Measurements from ENCODE around the gene RBM33.
A peak's percentile ranks its signal among the peaks of the same experiment; 100 is the strongest.
"Not testable (repeated sequence)": the region's sequence is repeated elsewhere in the genome, so short reads cannot be mapped to it uniquely, and the experiment has no call there.

Gene RBM33

DNA sequence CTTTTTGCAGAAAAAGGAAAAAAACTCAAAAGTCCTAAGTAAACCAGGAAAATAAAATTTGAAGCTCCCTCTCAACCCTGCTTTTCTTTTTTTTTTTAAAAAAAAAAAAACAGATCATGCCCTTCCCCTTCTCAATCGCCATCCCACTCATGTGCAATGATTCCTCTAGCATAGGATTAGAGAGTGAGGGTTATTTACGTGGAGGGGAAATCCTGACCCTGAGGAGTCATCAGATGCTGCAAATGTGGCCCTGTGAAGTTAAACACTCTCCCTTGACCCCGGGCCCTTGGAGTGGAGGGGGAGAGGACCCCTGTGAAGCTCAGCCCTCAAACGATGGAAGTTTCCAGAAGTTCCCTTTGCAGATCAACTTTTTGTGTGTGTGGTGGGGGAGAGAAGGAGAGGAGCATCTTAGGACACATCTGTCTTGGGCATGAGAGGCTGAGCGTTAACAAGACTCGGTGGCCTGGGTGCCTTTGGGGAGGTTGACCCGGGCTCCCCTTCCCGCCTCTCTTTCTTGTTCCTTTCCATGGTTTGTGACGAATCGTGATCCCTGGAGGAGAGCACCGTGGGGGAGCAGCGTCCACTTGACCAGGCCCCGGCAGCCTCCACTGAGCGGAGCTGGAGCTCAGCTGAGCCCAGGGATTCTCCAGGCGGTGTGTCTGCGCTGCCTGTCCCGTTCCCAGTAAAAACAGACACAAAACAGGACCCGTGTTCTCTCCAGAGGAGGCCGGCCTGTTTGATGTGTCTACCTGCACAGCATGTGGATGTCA, 169.3 kb downstream of the RBM33 start:
- TF ChIP-seq SUZ12 (IDR thresholded peaks at IDR 0.05; ENCODE audit: extremely low read depth, insufficient read depth, insufficient read length) = no peak
- TF ChIP-seq YY1 (IDR thresholded peaks at IDR 0.05; ENCODE audit: insufficient read depth, insufficient read length) = no peak
- no peak for TF ChIP-seq ZNF274 (IDR thresholded peaks at IDR 0.05; ENCODE audit: low read depth, low read length)
- Histone ChIP-seq H3K9ac (ENCODE audit: insufficient read length, low read depth) (no peak overlapping the region), H3K27me3 (ENCODE audit: insufficient read depth, insufficient read length) (peaks cover 65% of the 10 kb centered on the region), H3K4me3 (ENCODE audit: insufficient read length, low read depth) (no peak overlapping the region), H3K9me3 (ENCODE audit: insufficient read depth, low read length) (peaks cover 11% of the 10 kb centered on the region; the same call in 1 of the 2 replicates), H3K4me1 (ENCODE audit: insufficient read depth, insufficient read length) (no peaks in the 10 kb centered on the region), H3K36me3 (ENCODE audit: insufficient read depth, insufficient read length, low read length) (no peaks in the 10 kb centered on the region)
- DNase-seq (ENCODE audit: low read depth, low spot score) = no peak

DNA sequence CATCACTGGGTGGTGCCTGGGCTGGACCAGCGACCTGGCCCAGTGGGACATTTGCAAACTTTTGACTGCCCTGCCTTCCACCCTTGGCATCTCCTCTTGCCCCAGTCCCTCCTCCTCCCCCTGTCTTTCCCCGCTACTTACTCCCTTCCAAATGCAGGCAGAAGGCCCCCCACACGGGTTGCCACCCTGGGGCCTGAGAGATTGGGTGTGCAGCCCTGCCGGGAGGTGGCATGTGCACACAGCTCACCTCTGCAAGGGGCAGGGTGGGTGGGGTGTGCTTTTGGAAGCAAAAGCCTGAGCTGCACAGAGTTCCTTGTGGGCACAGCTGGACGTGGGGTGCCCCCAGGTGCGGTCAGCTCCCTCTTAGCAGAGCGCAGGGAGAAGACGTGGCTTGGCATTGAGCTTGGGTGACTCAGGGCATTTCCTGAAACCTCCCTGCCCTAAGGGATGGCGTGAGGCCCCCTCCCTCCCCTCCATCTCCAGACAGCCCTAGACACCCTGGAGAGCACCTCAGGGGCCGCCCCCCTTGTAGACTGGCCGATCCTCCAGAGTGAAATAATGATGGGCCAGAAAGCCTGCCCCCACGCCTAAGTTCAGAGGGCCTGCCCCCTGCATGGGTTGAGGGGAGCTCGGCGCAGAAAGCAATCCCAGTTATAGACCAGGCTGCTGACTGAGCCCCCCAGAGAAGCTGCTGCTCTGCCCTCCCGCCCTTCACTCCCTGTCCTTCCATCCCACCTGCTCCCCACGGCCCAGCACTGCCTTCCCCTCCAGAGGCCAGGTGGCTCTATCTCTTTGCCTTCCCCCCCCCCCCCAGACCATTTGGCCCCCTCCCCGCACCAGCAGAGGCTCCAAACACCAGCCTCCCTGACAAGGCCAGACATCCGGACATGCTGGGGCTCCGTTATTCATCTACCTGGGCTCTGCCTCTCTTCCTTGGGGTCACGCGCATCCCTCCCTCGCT, 170.1 kb downstream of the RBM33 start:
- Histone ChIP-seq H3K9me3 (ENCODE audit: insufficient read depth, low read length) (peaks cover 11% of the 10 kb centered on the region; the same call in 1 of the 2 replicates), H3K4me1 (ENCODE audit: insufficient read depth, insufficient read length) (no peaks in the 10 kb centered on the region), H3K4me3 (ENCODE audit: insufficient read length, low read depth) (no peak overlapping the region), H3K9ac (ENCODE audit: insufficient read length, low read depth) (no peak overlapping the region), H3K36me3 (ENCODE audit: insufficient read depth, insufficient read length, low read length) (no peaks in the 10 kb centered on the region), H3K27me3 (ENCODE audit: insufficient read depth, insufficient read length) (peaks cover 56% of the 10 kb centered on the region)
- no peak for DNase-seq (ENCODE audit: low read depth, low spot score)
- TF ChIP-seq YY1 (IDR thresholded peaks at IDR 0.05; ENCODE audit: insufficient read depth, insufficient read length) (no peak), SUZ12 (IDR thresholded peaks at IDR 0.05; ENCODE audit: extremely low read depth, insufficient read depth, insufficient read length) (no peak), ZNF274 (IDR thresholded peaks at IDR 0.05; ENCODE audit: low read depth, low read length) (no peak)

DNA sequence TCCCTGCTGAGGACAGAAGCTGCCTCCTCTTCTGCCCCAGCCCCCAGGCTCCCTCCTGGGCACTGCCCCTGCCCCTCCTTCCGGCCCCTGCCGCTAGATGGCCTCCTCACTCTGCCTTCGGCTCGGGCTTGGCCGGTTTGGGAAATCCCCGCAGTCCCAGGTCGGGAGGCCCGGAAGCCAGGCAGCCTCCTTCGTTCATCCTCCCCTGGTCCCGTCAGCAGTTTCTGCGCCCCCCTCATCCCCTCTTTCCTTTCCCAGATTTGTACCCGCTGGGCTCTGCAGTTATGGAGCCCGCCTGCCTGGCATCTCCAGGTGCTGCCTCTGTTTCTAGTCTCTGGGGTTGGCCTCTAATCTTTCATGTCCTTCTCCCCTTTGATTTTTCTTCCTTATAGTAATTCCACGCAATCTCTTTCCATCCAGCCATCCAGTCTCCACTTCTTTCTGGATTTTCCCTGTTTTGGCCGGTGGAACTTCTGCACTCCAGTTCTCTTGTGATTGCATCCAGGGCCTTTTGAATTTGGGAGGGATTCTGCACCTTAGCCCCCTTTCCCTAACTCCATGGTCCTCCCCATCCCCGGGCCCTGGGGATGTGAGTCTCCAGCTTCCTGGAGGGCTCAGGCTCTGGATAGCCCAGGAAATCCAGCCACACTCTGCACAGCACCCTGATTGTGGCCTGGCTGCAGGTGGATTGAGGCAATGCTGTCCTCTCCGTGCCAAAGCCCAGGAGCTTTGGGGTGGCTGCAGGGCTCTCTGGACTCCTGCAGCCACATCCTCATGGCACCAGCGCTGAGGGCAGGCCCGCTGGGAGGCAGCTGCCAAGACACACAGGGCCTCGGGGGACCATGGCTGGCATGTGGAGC, 171.1 kb downstream of the RBM33 start:
- Histone ChIP-seq H3K4me3 (ENCODE audit: insufficient read length, low read depth) (no peak overlapping the region), H3K4me1 (ENCODE audit: insufficient read depth, insufficient read length) (peaks cover 3% of the 10 kb centered on the region), H3K9ac (ENCODE audit: insufficient read length, low read depth) (peak overlapping the region; percentile 42), H3K9me3 (ENCODE audit: insufficient read depth, low read length) (peaks cover 11% of the 10 kb centered on the region; the same call in 1 of the 2 replicates), H3K36me3 (ENCODE audit: insufficient read depth, insufficient read length, low read length) (no peaks in the 10 kb centered on the region), H3K27me3 (ENCODE audit: insufficient read depth, insufficient read length) (peaks cover 46% of the 10 kb centered on the region)
- DNase-seq (ENCODE audit: low read depth, low spot score) = no peak
- TF ChIP-seq YY1 (IDR thresholded peaks at IDR 0.05; ENCODE audit: insufficient read depth, insufficient read length) (no peak), ZNF274 (IDR thresholded peaks at IDR 0.05; ENCODE audit: low read depth, low read length) (no peak), SUZ12 (IDR thresholded peaks at IDR 0.05; ENCODE audit: extremely low read depth, insufficient read depth, insufficient read length) (no peak)

DNA sequence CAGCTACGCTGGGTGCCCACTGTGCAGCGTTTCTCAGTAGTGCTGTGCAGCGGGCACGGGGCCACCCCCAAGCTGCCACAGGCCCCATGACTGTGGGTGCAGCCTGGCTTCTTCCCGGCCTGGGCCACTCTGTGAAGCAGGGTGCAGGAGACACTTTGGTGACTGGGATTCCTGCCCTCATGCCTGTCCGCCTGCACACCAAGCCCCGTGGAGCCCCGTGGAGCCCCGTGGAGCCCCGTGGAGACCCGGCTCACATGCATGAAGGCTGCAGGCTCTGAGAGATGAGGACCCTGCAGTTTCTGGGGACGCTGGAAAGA, 171.7 kb downstream of the RBM33 start:
- Histone ChIP-seq H3K36me3 (ENCODE audit: insufficient read depth, insufficient read length, low read length) (no peaks in the 10 kb centered on the region), H3K27me3 (ENCODE audit: insufficient read depth, insufficient read length) (peaks cover 41% of the 10 kb centered on the region), H3K4me3 (ENCODE audit: insufficient read length, low read depth) (no peak overlapping the region), H3K9ac (ENCODE audit: insufficient read length, low read depth) (no peak overlapping the region), H3K9me3 (ENCODE audit: insufficient read depth, low read length) (peaks cover 11% of the 10 kb centered on the region; the same call in 1 of the 2 replicates), H3K4me1 (ENCODE audit: insufficient read depth, insufficient read length) (peaks cover 3% of the 10 kb centered on the region)
- DNase-seq (ENCODE audit: low read depth, low spot score) = no peak
- TF ChIP-seq YY1 (IDR thresholded peaks at IDR 0.05; ENCODE audit: insufficient read depth, insufficient read length) (no peak), SUZ12 (IDR thresholded peaks at IDR 0.05; ENCODE audit: extremely low read depth, insufficient read depth, insufficient read length) (no peak), ZNF274 (IDR thresholded peaks at IDR 0.05; ENCODE audit: low read depth, low read length) (no peak)

DNA sequence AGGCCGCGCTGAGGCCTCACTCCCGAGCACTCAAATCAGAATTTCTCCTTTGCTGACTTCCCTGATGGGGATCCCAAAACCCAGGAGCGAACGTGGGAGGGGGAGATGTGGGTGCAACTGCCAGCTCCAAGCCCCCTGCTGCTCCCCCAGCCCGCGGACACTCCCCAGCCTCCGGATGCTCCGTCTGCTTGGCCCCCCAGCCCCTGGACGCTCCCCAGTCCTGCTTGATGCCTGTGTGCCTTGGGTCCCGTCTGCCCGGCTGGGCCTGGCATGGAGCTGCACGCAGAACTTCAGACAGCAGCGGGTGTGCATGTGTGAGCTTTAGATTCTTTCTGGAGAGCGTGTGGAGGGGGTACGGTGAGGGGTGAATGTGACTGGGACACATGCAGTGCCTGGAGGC, 172.5 kb downstream of the RBM33 start:
- Histone ChIP-seq H3K36me3 (ENCODE audit: insufficient read depth, insufficient read length, low read length) (no peaks in the 10 kb centered on the region), H3K4me1 (ENCODE audit: insufficient read depth, insufficient read length) (peaks cover 3% of the 10 kb centered on the region), H3K4me3 (ENCODE audit: insufficient read length, low read depth) (no peak overlapping the region), H3K9me3 (ENCODE audit: insufficient read depth, low read length) (peaks cover 11% of the 10 kb centered on the region; the same call in 1 of the 2 replicates), H3K27me3 (ENCODE audit: insufficient read depth, insufficient read length) (peaks cover 32% of the 10 kb centered on the region), H3K9ac (ENCODE audit: insufficient read length, low read depth) (no peak overlapping the region)
- TF ChIP-seq YY1 (IDR thresholded peaks at IDR 0.05; ENCODE audit: insufficient read depth, insufficient read length) (no peak), ZNF274 (IDR thresholded peaks at IDR 0.05; ENCODE audit: low read depth, low read length) (no peak), SUZ12 (IDR thresholded peaks at IDR 0.05; ENCODE audit: extremely low read depth, insufficient read depth, insufficient read length) (no peak)
- DNase-seq (ENCODE audit: low read depth, low spot score) = no peak

DNA sequence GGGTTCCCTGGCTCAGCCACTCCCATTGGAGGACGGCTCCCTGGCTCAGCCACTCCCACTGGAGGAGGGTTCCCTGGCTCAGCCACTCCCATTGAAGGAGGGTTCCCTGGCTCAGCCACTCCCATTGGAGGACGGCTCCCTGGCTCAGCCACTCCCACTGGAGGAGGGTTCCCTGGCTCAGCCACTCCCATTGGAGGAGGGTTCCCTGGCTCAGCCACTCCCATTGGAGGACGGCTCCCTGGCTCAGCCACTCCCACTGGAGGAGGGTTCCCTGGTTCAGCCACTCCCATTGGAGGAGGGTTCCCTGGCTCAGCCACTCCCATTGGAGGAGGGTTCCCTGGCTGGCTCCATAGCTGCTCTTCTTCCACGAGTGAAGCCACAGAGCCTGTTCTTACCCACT, 173.1 kb downstream of the RBM33 start:
- H3K4me1 ChIP-seq (ENCODE audit: insufficient read depth, insufficient read length); DNase-seq (ENCODE audit: low read depth, low spot score); H3K4me3 ChIP-seq (ENCODE audit: insufficient read length, low read depth); H3K36me3 ChIP-seq (ENCODE audit: insufficient read depth, insufficient read length, low read length); H3K9ac ChIP-seq (ENCODE audit: insufficient read length, low read depth): not testable (repeated sequence)
- peaks cover 27% of the 10 kb centered on the region for H3K27me3 ChIP-seq (ENCODE audit: insufficient read depth, insufficient read length)
- peaks cover 11% of the 10 kb centered on the region; the same call in 1 of the 2 replicates for H3K9me3 ChIP-seq (ENCODE audit: insufficient read depth, low read length)

Data from NT2/D1 (cell line).